ENCODE data around the gene HUS1.
"Not testable (repeated sequence)": the region's sequence is repeated elsewhere in the genome, so short reads cannot be mapped to it uniquely, and the experiment has no call there.

Gene HUS1

GRCh38 chr7:47951374-47951773 lies 28.0 kb downstream of the HUS1 start:
- Histone ChIP-seq H3K4me3 (ENCODE audit: low read depth, low read length) (no peak overlapping the region), H3K9me3 (ENCODE audit: control insufficient read depth, insufficient read depth, low read length) (no peaks in the 10 kb centered on the region), H3K9ac (ENCODE audit: low read depth, low read length) (no peak overlapping the region), H3K27me3 (ENCODE audit: control insufficient read depth, insufficient read depth, low read length) (no peaks in the 10 kb centered on the region), H3K4me1 (ENCODE audit: control insufficient read depth, insufficient read depth, low read length) (peaks cover 14% of the 10 kb centered on the region), H3K36me3 (ENCODE audit: control insufficient read depth, insufficient read depth, low read length) (peaks cover 5% of the 10 kb centered on the region)

DNA sequence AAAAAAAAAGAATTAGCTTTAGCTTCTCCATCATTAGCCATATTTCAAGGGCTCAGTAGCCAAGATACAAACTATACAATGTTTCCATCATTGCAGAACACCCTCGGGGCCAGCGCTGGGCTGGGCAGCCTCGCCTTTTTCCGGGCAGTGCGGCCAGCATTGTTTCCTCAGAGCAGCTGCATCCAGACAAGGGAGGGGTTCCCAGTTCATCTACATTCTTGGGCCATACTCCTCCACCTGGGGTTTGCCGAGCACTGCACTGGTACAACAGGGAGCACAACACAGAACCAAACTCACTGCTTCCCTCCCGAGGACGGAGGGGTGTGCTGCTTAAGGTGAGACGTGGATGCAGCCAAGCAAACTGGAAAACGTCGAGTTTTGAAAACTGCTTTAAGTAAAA lies 28.7 kb downstream of the HUS1 start:
- H3K9me3 ChIP-seq (ENCODE audit: control insufficient read depth, insufficient read depth, low read length) = no peaks in the 10 kb centered on the region
- no peaks in the 10 kb centered on the region for H3K27me3 ChIP-seq (ENCODE audit: control insufficient read depth, insufficient read depth, low read length)
- peaks cover 14% of the 10 kb centered on the region for H3K4me1 ChIP-seq (ENCODE audit: control insufficient read depth, insufficient read depth, low read length)
- H3K4me3 ChIP-seq (ENCODE audit: low read depth, low read length) = no peak overlapping the region
- peaks cover 5% of the 10 kb centered on the region for H3K36me3 ChIP-seq (ENCODE audit: control insufficient read depth, insufficient read depth, low read length)
- no peak overlapping the region for H3K9ac ChIP-seq (ENCODE audit: low read depth, low read length)

GRCh38 chr7:47949703-47950102 lies 29.7 kb downstream of the HUS1 start:
- H3K9ac ChIP-seq (ENCODE audit: low read depth, low read length) = no peak overlapping the region
- no peaks in the 10 kb centered on the region for H3K9me3 ChIP-seq (ENCODE audit: control insufficient read depth, insufficient read depth, low read length)
- peaks cover 1% of the 10 kb centered on the region for H3K36me3 ChIP-seq (ENCODE audit: control insufficient read depth, insufficient read depth, low read length)
- no peaks in the 10 kb centered on the region for H3K27me3 ChIP-seq (ENCODE audit: control insufficient read depth, insufficient read depth, low read length)
- H3K4me3 ChIP-seq (ENCODE audit: low read depth, low read length) = no peak overlapping the region
- H3K4me1 ChIP-seq (ENCODE audit: control insufficient read depth, insufficient read depth, low read length) = peaks cover 14% of the 10 kb centered on the region

DNA sequence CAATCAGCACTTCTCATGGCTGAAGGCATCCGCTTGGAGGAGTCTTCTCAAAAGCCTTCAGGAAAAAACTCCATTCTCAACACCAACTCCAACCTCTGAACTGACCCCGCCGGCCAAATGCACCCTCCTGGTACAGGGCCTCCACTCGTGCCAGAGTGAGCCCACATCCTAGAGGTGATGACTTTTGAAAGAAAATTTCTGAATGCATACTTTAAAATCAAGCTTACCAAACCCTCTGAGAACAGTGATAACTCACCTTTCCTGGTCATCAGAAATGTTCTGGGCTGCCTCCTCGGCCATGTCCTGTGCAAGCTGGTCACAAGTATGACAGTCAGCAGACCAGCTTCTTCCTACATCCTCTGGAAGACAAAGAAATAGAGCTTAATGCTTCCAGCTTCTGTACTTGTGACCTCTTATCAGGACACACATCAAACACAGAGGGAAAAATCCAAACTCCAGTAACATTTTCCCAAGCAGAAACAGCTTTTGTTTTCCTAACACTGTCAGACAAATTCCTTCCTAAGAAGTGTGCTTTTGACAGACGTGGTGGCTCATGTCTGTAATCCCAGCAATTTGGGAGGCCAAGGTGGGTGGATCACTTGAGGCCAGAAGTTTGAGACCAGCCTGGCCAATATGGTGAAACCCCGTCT lies 31.1 kb downstream of the HUS1 start, which contains the start of gene PKD1L1:
Gene PKD1L1 (minus strand): TSS at position 326 of the 650 bp plus-strand sequence. CDS start 26 bp downstream, at position 300.
- H3K27me3 ChIP-seq (ENCODE audit: control insufficient read depth, insufficient read depth, low read length) = no peaks in the 10 kb centered on the region
- H3K4me1 ChIP-seq (ENCODE audit: control insufficient read depth, insufficient read depth, low read length) = peaks cover 14% of the 10 kb centered on the region
- H3K9ac ChIP-seq (ENCODE audit: low read depth, low read length) = no peak within 1 kb of the TSS
- no peaks in the 10 kb centered on the region for H3K36me3 ChIP-seq (ENCODE audit: control insufficient read depth, insufficient read depth, low read length)
- H3K9me3 ChIP-seq (ENCODE audit: control insufficient read depth, insufficient read depth, low read length) = no peaks in the 10 kb centered on the region
- no peak within 1 kb of the TSS for H3K4me3 ChIP-seq (ENCODE audit: low read depth, low read length)

DNA sequence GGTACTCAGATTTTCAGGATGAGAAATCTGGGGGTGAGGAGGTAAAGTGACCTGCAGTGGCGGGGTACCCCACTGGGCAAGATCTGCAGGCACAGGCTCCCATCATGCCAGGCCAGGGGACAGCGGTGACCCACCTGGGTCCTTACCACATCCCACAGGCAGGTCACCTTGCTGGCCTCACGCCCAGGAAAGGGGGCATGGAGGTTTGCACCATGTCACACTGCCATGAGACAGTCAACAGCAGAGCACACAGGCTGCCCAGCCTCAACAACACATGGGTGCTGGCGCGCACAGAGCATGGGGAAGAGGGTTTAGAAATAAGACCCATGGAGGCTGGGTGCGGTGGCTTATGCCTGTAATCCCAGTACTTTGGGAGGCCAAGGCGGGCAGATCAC lies 32.1 kb downstream of the HUS1 start:
- Histone ChIP-seq H3K4me3 (ENCODE audit: low read depth, low read length) (no peak overlapping the region), H3K9me3 (ENCODE audit: control insufficient read depth, insufficient read depth, low read length) (no peaks in the 10 kb centered on the region), H3K27me3 (ENCODE audit: control insufficient read depth, insufficient read depth, low read length) (no peaks in the 10 kb centered on the region), H3K4me1 (ENCODE audit: control insufficient read depth, insufficient read depth, low read length) (peaks cover 12% of the 10 kb centered on the region), H3K36me3 (ENCODE audit: control insufficient read depth, insufficient read depth, low read length) (no peaks in the 10 kb centered on the region), H3K9ac (ENCODE audit: low read depth, low read length) (no peak overlapping the region)

DNA sequence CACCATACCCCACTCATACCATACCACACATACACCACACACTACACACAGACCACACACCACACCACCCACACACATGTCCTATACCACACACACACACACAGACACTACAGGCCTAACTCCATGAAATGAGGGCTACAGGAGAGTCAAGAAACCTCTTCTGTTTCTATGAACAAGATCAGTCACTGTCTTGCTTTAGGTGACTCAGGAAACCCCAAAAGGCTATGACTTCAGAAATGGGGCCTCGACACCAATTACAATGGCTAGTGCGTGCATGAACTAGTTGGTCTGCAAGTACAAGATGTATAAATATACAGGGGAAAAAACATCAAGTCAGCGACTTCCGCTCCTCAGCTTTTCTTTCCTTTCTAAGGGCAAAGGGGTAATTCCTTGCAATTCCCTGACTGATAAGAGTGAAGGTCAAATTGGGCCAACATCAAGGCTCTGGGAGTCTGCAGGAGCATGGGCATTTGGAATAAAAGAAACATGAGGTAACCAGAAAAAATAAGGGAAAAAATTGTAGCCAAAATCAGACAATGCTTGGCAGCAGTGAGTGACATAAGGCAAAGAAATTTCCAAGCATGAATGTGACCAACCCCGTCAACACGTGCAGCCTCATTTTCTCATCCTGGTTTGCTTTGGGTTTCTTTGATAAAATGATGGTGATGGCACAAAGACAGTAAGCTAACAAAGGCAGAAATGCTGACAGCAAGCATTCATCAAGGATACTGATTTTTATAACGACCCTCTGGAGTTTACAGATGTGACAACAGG lies 32.6 kb downstream of the HUS1 start:
- no peaks in the 10 kb centered on the region for H3K9me3 ChIP-seq (ENCODE audit: control insufficient read depth, insufficient read depth, low read length)
- peaks cover 11% of the 10 kb centered on the region for H3K4me1 ChIP-seq (ENCODE audit: control insufficient read depth, insufficient read depth, low read length)
- H3K9ac ChIP-seq (ENCODE audit: low read depth, low read length) = no peak overlapping the region
- no peaks in the 10 kb centered on the region for H3K27me3 ChIP-seq (ENCODE audit: control insufficient read depth, insufficient read depth, low read length)
- H3K36me3 ChIP-seq (ENCODE audit: control insufficient read depth, insufficient read depth, low read length) = no peaks in the 10 kb centered on the region
- H3K4me3 ChIP-seq (ENCODE audit: low read depth, low read length) = no peak overlapping the region

- no peaks in the 10 kb centered on the region for H3K27me3 ChIP-seq (ENCODE audit: control insufficient read depth, insufficient read depth, low read length)
- no peaks in the 10 kb centered on the region for H3K36me3 ChIP-seq (ENCODE audit: control insufficient read depth, insufficient read depth, low read length)
- no peaks in the 10 kb centered on the region for H3K9me3 ChIP-seq (ENCODE audit: control insufficient read depth, insufficient read depth, low read length)
Measured at GRCh38 chr7:47945261-47946015, 34.0 kb downstream of the HUS1 start.

DNA sequence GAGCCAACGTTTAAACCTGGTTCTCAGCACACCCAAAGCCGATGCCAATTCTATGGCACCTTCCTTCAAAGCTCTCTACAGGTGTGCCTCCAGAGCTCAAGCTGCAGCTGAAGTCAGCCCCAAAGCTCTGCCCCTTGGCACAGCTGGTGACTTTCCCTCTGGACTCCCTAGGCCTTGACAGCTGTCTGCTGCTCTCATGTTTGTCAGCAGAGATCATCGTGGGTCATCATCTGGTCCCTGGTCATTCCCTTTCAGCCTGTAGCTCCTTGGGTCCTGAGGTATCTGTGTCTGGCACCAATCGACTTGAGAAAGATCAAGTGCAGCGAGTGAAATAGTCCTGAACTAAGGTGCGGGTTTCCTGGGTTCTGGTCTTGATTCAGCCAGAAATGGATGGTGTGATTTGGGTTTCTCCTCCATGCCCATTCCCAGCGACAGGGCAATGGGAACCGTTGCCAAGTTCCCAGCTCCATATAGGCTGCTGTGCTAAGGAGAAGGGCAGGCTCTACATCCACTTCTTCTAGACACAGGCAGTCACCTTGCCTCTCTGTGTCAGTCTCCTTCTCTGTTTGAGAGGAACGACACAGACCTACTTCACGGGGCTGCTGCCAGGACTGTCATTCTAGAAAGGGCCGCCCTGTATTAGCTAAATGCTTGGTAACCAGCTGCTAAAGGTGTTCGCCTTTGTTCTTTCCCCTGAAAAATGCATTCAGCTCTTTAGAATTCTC lies 34.7 kb downstream of the HUS1 start:
- Histone ChIP-seq H3K36me3 (ENCODE audit: control insufficient read depth, insufficient read depth, low read length) (no peaks in the 10 kb centered on the region), H3K27me3 (ENCODE audit: control insufficient read depth, insufficient read depth, low read length) (no peaks in the 10 kb centered on the region), H3K9me3 (ENCODE audit: control insufficient read depth, insufficient read depth, low read length) (no peaks in the 10 kb centered on the region), H3K4me1 (ENCODE audit: control insufficient read depth, insufficient read depth, low read length) (peaks cover 9% of the 10 kb centered on the region), H3K4me3 (ENCODE audit: low read depth, low read length) (no peak overlapping the region), H3K9ac (ENCODE audit: low read depth, low read length) (no peak overlapping the region)

More at GRCh38 chr7:47945261-47946015, 34.0 kb downstream of the HUS1 start:
- Histone ChIP-seq H3K9ac (ENCODE audit: low read depth, low read length) (no peak overlapping the region), H3K4me3 (ENCODE audit: low read depth, low read length) (no peak overlapping the region), H3K4me1 (ENCODE audit: control insufficient read depth, insufficient read depth, low read length) (peaks cover 9% of the 10 kb centered on the region)

- Histone ChIP-seq H3K4me1 (ENCODE audit: control insufficient read depth, insufficient read depth, low read length) (peaks cover 9% of the 10 kb centered on the region), H3K36me3 (ENCODE audit: control insufficient read depth, insufficient read depth, low read length) (no peaks in the 10 kb centered on the region), H3K9me3 (ENCODE audit: control insufficient read depth, insufficient read depth, low read length) (no peaks in the 10 kb centered on the region), H3K4me3 (ENCODE audit: low read depth, low read length) (no peak overlapping the region), H3K9ac (ENCODE audit: low read depth, low read length) (no peak overlapping the region), H3K27me3 (ENCODE audit: control insufficient read depth, insufficient read depth, low read length) (no peaks in the 10 kb centered on the region)
Measured at GRCh38 chr7:47943676-47944474, 35.5 kb downstream of the HUS1 start.

DNA sequence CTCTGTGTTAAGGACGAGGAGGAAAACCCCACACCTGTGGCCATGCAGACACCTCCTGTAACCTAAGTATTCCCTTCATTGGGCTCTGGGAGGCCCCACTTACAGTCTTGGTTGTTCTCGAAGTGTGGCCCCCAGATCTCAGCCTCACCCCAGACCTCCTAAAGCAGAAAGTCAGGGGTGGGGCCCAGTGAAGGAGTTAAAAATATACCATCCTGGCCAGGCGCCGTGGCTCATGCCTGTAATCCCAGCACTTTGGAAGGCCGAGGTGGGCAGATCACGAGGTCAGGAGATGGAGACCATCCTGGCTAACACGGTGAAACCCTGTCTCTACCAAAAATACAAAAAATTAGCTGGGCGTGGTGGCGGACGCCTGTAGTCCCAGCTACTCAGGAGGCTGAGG lies 36.8 kb downstream of the HUS1 start:
- not testable (repeated sequence) for H3K9me3 ChIP-seq (ENCODE audit: control insufficient read depth, insufficient read depth, low read length); H3K27me3 ChIP-seq (ENCODE audit: control insufficient read depth, insufficient read depth, low read length); H3K9ac ChIP-seq (ENCODE audit: low read depth, low read length); H3K4me1 ChIP-seq (ENCODE audit: control insufficient read depth, insufficient read depth, low read length); H3K4me3 ChIP-seq (ENCODE audit: low read depth, low read length); H3K36me3 ChIP-seq (ENCODE audit: control insufficient read depth, insufficient read depth, low read length)

GRCh38 chr7:47942132-47942531 lies 37.3 kb downstream of the HUS1 start:
- H3K4me1 ChIP-seq (ENCODE audit: control insufficient read depth, insufficient read depth, low read length) = peaks cover 11% of the 10 kb centered on the region

More at GRCh38 chr7:47942132-47942531, 37.3 kb downstream of the HUS1 start:
- Histone ChIP-seq H3K27me3 (ENCODE audit: control insufficient read depth, insufficient read depth, low read length) (no peaks in the 10 kb centered on the region), H3K9me3 (ENCODE audit: control insufficient read depth, insufficient read depth, low read length) (no peaks in the 10 kb centered on the region), H3K4me3 (ENCODE audit: low read depth, low read length) (no peak overlapping the region), H3K36me3 (ENCODE audit: control insufficient read depth, insufficient read depth, low read length) (no peaks in the 10 kb centered on the region), H3K9ac (ENCODE audit: low read depth, low read length) (no peak overlapping the region)

Data from iPS-15b (cell line).